GM12891 (cell line): ENCODE measurements around the gene PLVAP.

Experiments
- POLR2A ChIP-seq: IDR thresholded peaks from 2 replicates; pipeline ENCODE4 v1.6.1; 2011; ENCODE audit warnings: low read depth, low read length, control low read depth
- SPI1 ChIP-seq: IDR thresholded peaks from 2 replicates; pipeline ENCODE4 v1.6.1; 2011; ENCODE audit warnings: low read depth, low read length, control low read depth

DNA sequence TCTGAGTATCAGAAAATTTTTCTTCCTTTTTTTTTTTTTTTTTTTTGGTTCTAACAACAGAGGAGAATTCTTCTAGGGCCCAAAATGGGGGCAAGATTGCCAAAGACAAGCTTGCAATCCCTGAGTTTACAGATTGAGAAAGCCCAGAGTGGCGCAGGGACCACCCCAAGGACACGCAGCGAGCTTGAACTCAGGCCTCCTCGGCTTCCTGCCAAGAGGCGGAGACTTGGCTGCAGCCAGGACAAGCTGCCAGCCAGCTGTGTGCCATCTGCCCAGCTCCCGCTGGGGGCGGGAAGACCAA lies 72.0 kb downstream of the PLVAP start:
- TF ChIP-seq SPI1: no peak
- TF ChIP-seq POLR2A: no peak
